ENCODE data around the gene GCNT1.

GCNT1 gene

DNA sequence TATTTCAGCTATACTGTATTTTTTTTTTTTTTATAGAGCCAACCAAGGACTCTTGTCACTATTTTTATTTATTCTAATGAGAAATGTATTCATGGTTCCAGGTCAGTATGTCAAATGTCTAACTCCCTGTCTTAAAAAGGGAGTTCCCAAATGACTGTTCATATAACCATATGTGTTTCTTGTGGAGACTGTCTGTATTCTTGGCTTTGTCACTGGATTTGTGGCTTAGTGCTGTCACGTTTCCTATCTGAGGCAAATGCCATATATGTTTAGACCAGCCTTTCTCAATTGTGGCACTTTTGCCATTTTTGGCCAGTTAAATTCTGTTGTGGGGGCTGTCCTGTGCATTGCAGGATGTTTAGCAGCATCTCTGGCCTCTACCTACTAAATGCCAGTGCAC lies 3.1 kb downstream of the GCNT1 start:
- H3F3A ChIP-seq (ENCODE audit: insufficient read depth, low read length): peaks cover 4% of the 10 kb centered on the region; the same call in 1 of the 2 replicates
- no peaks in the 10 kb centered on the region for H3K9me2 ChIP-seq (ENCODE audit: low read depth, low read length)
- TF ChIP-seq, protein P1, sequence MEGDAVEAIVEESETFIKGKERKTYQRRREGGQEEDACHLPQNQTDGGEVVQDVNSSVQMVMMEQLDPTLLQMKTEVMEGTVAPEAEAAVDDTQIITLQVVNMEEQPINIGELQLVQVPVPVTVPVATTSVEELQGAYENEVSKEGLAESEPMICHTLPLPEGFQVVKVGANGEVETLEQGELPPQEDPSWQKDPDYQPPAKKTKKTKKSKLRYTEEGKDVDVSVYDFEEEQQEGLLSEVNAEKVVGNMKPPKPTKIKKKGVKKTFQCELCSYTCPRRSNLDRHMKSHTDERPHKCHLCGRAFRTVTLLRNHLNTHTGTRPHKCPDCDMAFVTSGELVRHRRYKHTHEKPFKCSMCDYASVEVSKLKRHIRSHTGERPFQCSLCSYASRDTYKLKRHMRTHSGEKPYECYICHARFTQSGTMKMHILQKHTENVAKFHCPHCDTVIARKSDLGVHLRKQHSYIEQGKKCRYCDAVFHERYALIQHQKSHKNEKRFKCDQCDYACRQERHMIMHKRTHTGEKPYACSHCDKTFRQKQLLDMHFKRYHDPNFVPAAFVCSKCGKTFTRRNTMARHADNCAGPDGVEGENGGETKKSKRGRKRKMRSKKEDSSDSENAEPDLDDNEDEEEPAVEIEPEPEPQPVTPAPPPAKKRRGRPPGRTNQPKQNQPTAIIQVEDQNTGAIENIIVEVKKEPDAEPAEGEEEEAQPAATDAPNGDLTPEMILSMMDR (IDR thresholded peaks at IDR 0.05; ENCODE audit: low read length): no peak
- TF ChIP-seq EZH2 (IDR thresholded peaks at IDR 0.05; ENCODE audit: borderline replicate concordance, low read length): no peak
- H3K4me1 ChIP-seq (ENCODE audit: insufficient read depth, low read length, severe bottlenecking): peaks cover 71% of the 10 kb centered on the region
- H3K27me3 ChIP-seq (ENCODE audit: insufficient read depth, low read length): no peaks in the 10 kb centered on the region
- peak overlapping the region; percentile 80 for H3K4me3 ChIP-seq (ENCODE audit: low read depth, low read length, poor library complexity, severe bottlenecking)
- peaks cover 16% of the 10 kb centered on the region for H3K36me3 ChIP-seq (ENCODE audit: insufficient read depth, low read length)
- peak overlapping the region; percentile 95 for H3K4me2 ChIP-seq (ENCODE audit: low read length)
- H3K9me3 ChIP-seq (ENCODE audit: low read length): no peaks in the 10 kb centered on the region
- no peak overlapping the region for H2AFZ ChIP-seq (ENCODE audit: low read length)
- no peaks in the 10 kb centered on the region for H4K20me1 ChIP-seq (ENCODE audit: insufficient read depth, low read length)
- H3K79me2 ChIP-seq (ENCODE audit: insufficient read depth, low read length): peaks cover 69% of the 10 kb centered on the region
- H3K9ac ChIP-seq (ENCODE audit: low read length): peak overlapping the region; percentile 81
- H3K27ac ChIP-seq (ENCODE audit: low read depth, low read length, poor library complexity, severe bottlenecking): peak overlapping the region; percentile 95

- Histone ChIP-seq H3F3A (ENCODE audit: insufficient read depth, low read length) (peaks cover 4% of the 10 kb centered on the region; the same call in 1 of the 2 replicates), H3K4me3 (ENCODE audit: low read depth, low read length, poor library complexity, severe bottlenecking) (peak overlapping the region; percentile 80), H4K20me1 (ENCODE audit: insufficient read depth, low read length) (no peaks in the 10 kb centered on the region), H3K9me3 (ENCODE audit: low read length) (no peaks in the 10 kb centered on the region), H3K4me2 (ENCODE audit: low read length) (peak overlapping the region; percentile 95), H3K27me3 (ENCODE audit: insufficient read depth, low read length) (no peaks in the 10 kb centered on the region), H3K79me2 (ENCODE audit: insufficient read depth, low read length) (peaks cover 77% of the 10 kb centered on the region), H3K9me2 (ENCODE audit: low read depth, low read length) (no peaks in the 10 kb centered on the region), H3K4me1 (ENCODE audit: insufficient read depth, low read length, severe bottlenecking) (peaks cover 81% of the 10 kb centered on the region), H2AFZ (ENCODE audit: low read length) (no peak overlapping the region), H3K36me3 (ENCODE audit: insufficient read depth, low read length) (peaks cover 16% of the 10 kb centered on the region), H3K27ac (ENCODE audit: low read depth, low read length, poor library complexity, severe bottlenecking) (peak overlapping the region; percentile 95), H3K9ac (ENCODE audit: low read length) (peak overlapping the region; percentile 81)
- TF ChIP-seq, protein P1 (IDR thresholded peaks at IDR 0.05; ENCODE audit: low read length): no peak
- no peak for TF ChIP-seq EZH2 (IDR thresholded peaks at IDR 0.05; ENCODE audit: borderline replicate concordance, low read length)
These were observed 4.2 kb downstream of the GCNT1 start for GRCh38 chr9:76463211-76463610.

GRCh38 chr9:76464706-76465105 lies 5.7 kb downstream of the GCNT1 start:
- no peak for TF ChIP-seq EZH2 (IDR thresholded peaks at IDR 0.05; ENCODE audit: borderline replicate concordance, low read length)
- Histone ChIP-seq H3K9me2 (ENCODE audit: low read depth, low read length) (no peaks in the 10 kb centered on the region), H3F3A (ENCODE audit: insufficient read depth, low read length) (peaks cover 4% of the 10 kb centered on the region; the same call in 1 of the 2 replicates), H2AFZ (ENCODE audit: low read length) (no peak overlapping the region), H3K4me3 (ENCODE audit: low read depth, low read length, poor library complexity, severe bottlenecking) (peak overlapping the region; percentile 9), H3K9ac (ENCODE audit: low read length) (peak overlapping the region; percentile 33; the same call in 1 of the 2 replicates), H3K9me3 (ENCODE audit: low read length) (no peaks in the 10 kb centered on the region), H3K36me3 (ENCODE audit: insufficient read depth, low read length) (peaks cover 16% of the 10 kb centered on the region), H3K79me2 (ENCODE audit: insufficient read depth, low read length) (peaks cover 82% of the 10 kb centered on the region), H3K4me2 (ENCODE audit: low read length) (peak overlapping the region; percentile 40), H3K27me3 (ENCODE audit: insufficient read depth, low read length) (no peaks in the 10 kb centered on the region), H3K27ac (ENCODE audit: low read depth, low read length, poor library complexity, severe bottlenecking) (peak overlapping the region; percentile 95), H3K4me1 (ENCODE audit: insufficient read depth, low read length, severe bottlenecking) (peaks cover 86% of the 10 kb centered on the region), H4K20me1 (ENCODE audit: insufficient read depth, low read length) (no peaks in the 10 kb centered on the region)

All from OCI-LY1 (cell line).